K562 (cell line): ENCODE results near the gene IGF2BP3.

ENCODE experiments used
- CBX8 ChIP-seq: fragments of 200-600 bp; sonication (generic); IDR thresholded peaks from 2 replicates; pipeline ENCODE4 v1.6.1; 2012; ENCODE audit warnings: borderline replicate concordance, mixed run types, low read depth, mild to moderate bottlenecking, moderate library complexity, mixed read lengths, low read length, control low read depth, inconsistent platforms; ENCODE audit not compliant: poor library complexity, severe bottlenecking; ENCODE audit errors: extremely low read depth
- CTCF ChIP-seq, 3 experiments: IDR thresholded peaks in 2 of 3; conservative IDR thresholded peaks in 1 of 3; 2 replicates each; pipeline ENCODE4 v1.5.1; 2011 to 2012; ENCODE audit warnings: low read length in 3 of 3, mild to moderate bottlenecking in 3 of 3, control low read depth in 2 of 3, improper control_type of control experiment in 1 of 3, inconsistent platforms in 1 of 3, low read depth in 1 of 3, mixed read lengths in 1 of 3, moderate library complexity in 1 of 3; ENCODE audit not compliant: insufficient read depth in 2 of 3
- ESRRA ChIP-seq: fragments of 450-650 bp; IDR thresholded peaks from 2 replicates; pipeline ENCODE4 v1.6.1; 2014; ENCODE audit warnings: low read depth, mild to moderate bottlenecking, moderate library complexity, borderline replicate concordance
- JUND ChIP-seq, 2 experiments: IDR thresholded peaks; 2 replicates in 1 of 2; 3 replicates in 1 of 2; pipeline ENCODE4 v1.6.1; 2011; ENCODE audit warnings: borderline replicate concordance in 2 of 2, low read depth in 2 of 2, low read length in 2 of 2, improper control_type of control experiment in 1 of 2, missing biosample characterization in 1 of 2, missing genetic modification characterization in 1 of 2, missing genetic modification reagents in 1 of 2
- POLR2AphosphoS5 ChIP-seq: IDR thresholded peaks from 2 replicates; pipeline ENCODE4 v1.6.1; 2011; ENCODE audit warnings: mild to moderate bottlenecking, low read depth, low read length, moderate library complexity; ENCODE audit not compliant: control insufficient read depth, insufficient read depth
- SP1 ChIP-seq: sonication (generic); formaldehyde crosslinking; IDR thresholded peaks from 2 replicates; pipeline ENCODE4 v1.8.1; 2022; ENCODE audit warnings: mild to moderate bottlenecking, missing genetic modification reagents

- TF ChIP-seq JUND (IDR thresholded peaks at IDR 0.05; ENCODE audit: borderline replicate concordance, low read depth, low read length) (no peak), JUND (tag; IDR thresholded peaks at IDR 0.05; ENCODE audit: borderline replicate concordance, low read depth, low read length) (no peak), CBX8 (no peak), POLR2AphosphoS5 (0 out of 2 replicates have a peak, but pooled peaks have one; percentile 28), ESRRA (no peak), CTCF (IDR thresholded peaks at IDR 0.05 in 2 of 3, conservative IDR thresholded peaks at IDR 0.05 in 1 of 3; ENCODE audit: insufficient read depth in 2 of 3, low read depth in 1 of 3, low read length in 3 of 3) (no peak), SP1 (CRISPR knock-in tag) (no peak)
Observed at GRCh38 chr7:23467806-23468525, 2.3 kb downstream of the IGF2BP3 start.
